WTC11 (cell line): Measurements from ENCODE around the gene RNU5B-1. TPM values are rescaled to one million over a fixed set of nuclear protein-coding genes. Genes with fewer than 3 reads are reported as not detected.

Experiments
- ESRRA ChIP-seq: sonication (generic); formaldehyde crosslinking; IDR thresholded peaks from 2 replicates; pipeline ENCODE4 v1.8.1; 2022; ENCODE audit warnings: mild to moderate bottlenecking, missing genetic modification reagents, borderline replicate concordance
- GRHL2 ChIP-seq: fragments of 250-450 bp; sonication (Bioruptor Pico); IDR thresholded peaks from 2 replicates; pipeline ENCODE4 v1.8.0; 2022; ENCODE audit warnings: mild to moderate bottlenecking, moderate library complexity; ENCODE audit not compliant: insufficient replicate concordance, severe bottlenecking
- MYBL2 ChIP-seq: sonication (generic); formaldehyde crosslinking; IDR thresholded peaks from 2 replicates; pipeline ENCODE4 v1.8.1; 2023; ENCODE audit warnings: mild to moderate bottlenecking, moderate library complexity, missing genetic modification reagents
- NFYB ChIP-seq: sonication (generic); formaldehyde crosslinking; conservative IDR thresholded peaks from 2 replicates; pipeline ENCODE4 v1.8.0; 2022; ENCODE audit warnings: low read depth, missing genetic modification reagents
- NR2C2 ChIP-seq: sonication (generic); formaldehyde crosslinking; IDR thresholded peaks from 2 replicates; pipeline ENCODE4 v1.8.0; 2022; ENCODE audit warnings: mild to moderate bottlenecking, missing genetic modification reagents
- NR3C1 ChIP-seq: sonication (generic); formaldehyde crosslinking; conservative IDR thresholded peaks from 2 replicates; pipeline ENCODE4 v1.8.1; 2023; ENCODE audit warnings: low read depth, mild to moderate bottlenecking, missing genetic modification reagents
- SMAD3 ChIP-seq: sonication (generic); formaldehyde crosslinking; IDR thresholded peaks from 2 replicates; pipeline ENCODE4 v1.8.0; 2022; ENCODE audit warnings: missing genetic modification reagents, mild to moderate bottlenecking, borderline replicate concordance
- SP1 ChIP-seq: sonication (generic); formaldehyde crosslinking; conservative IDR thresholded peaks from 2 replicates; pipeline ENCODE4 v1.8.1; 2022; ENCODE audit warnings: missing genetic modification reagents
- TCF7 ChIP-seq: sonication (generic); formaldehyde crosslinking; IDR thresholded peaks from 2 replicates; pipeline ENCODE4 v1.8.0; 2022; ENCODE audit warnings: mild to moderate bottlenecking, low read depth, missing genetic modification reagents, moderate library complexity
- ZNF423 ChIP-seq: fragments of 250-450 bp; sonication (Bioruptor Pico); IDR thresholded peaks from 2 replicates; pipeline ENCODE4 v2.1.2; 2022; ENCODE audit warnings: mild to moderate bottlenecking, moderate library complexity
- total RNA-seq: library from RNA; stranded (reverse); gene quantifications from 3 replicates; pipeline ENCODE4 v1.2.3, GENCODE V29; 2021
- TF ChIP-seq, protein P1 (sequence below): fragments of 250-450 bp; sonication (Bioruptor Pico); IDR thresholded peaks from 2 replicates; pipeline ENCODE4 v1.9.0; 2021; ENCODE audit warnings: moderate library complexity, mild to moderate bottlenecking, inconsistent platforms, borderline replicate concordance
- TF ChIP-seq, protein P2 (sequence below): sonication (generic); formaldehyde crosslinking; IDR thresholded peaks from 2 replicates; pipeline ENCODE4 v1.8.1; 2023; ENCODE audit warnings: mild to moderate bottlenecking, missing genetic modification reagents, moderate library complexity
- TF ChIP-seq, protein P3 (sequence below): fragments of 250-450 bp; sonication (Bioruptor Pico); conservative IDR thresholded peaks from 2 replicates; pipeline ENCODE4 v1.9.0; 2021; ENCODE audit warnings: mild to moderate bottlenecking
- TF ChIP-seq, protein P4 (sequence below): sonication (generic); formaldehyde crosslinking; IDR thresholded peaks from 2 replicates; pipeline ENCODE4 v1.8.1; 2023; ENCODE audit warnings: mild to moderate bottlenecking, moderate library complexity, missing genetic modification reagents
- TF ChIP-seq, protein P5 (sequence below): sonication (generic); formaldehyde crosslinking; IDR thresholded peaks from 2 replicates; pipeline ENCODE4 v1.8.0; 2023; ENCODE audit warnings: missing genetic modification reagents
- TF ChIP-seq, protein P6 (sequence below): sonication (generic); formaldehyde crosslinking; IDR thresholded peaks from 2 replicates; pipeline ENCODE4 v1.8.1; 2022; ENCODE audit warnings: low read depth, mild to moderate bottlenecking, moderate library complexity, missing genetic modification reagents, borderline replicate concordance
- TF ChIP-seq, protein P7 (sequence below): sonication (generic); formaldehyde crosslinking; IDR thresholded peaks from 2 replicates; pipeline ENCODE4 v1.8.0; 2022; ENCODE audit warnings: mild to moderate bottlenecking, missing genetic modification reagents
- TF ChIP-seq, protein P8 (sequence below): sonication (generic); formaldehyde crosslinking; IDR thresholded peaks from 2 replicates; pipeline ENCODE4 v1.8.1; 2023; ENCODE audit warnings: mild to moderate bottlenecking, missing genetic modification reagents, borderline replicate concordance
- TF ChIP-seq, protein P9 (sequence below): sonication (generic); formaldehyde crosslinking; IDR thresholded peaks from 2 replicates; pipeline ENCODE4 v1.8.0; 2023; ENCODE audit warnings: missing genetic modification reagents, mild to moderate bottlenecking, borderline replicate concordance

Gene RNU5B-1
- total RNA-seq, 1 experiment from 2014 or later = not detected

DNA sequence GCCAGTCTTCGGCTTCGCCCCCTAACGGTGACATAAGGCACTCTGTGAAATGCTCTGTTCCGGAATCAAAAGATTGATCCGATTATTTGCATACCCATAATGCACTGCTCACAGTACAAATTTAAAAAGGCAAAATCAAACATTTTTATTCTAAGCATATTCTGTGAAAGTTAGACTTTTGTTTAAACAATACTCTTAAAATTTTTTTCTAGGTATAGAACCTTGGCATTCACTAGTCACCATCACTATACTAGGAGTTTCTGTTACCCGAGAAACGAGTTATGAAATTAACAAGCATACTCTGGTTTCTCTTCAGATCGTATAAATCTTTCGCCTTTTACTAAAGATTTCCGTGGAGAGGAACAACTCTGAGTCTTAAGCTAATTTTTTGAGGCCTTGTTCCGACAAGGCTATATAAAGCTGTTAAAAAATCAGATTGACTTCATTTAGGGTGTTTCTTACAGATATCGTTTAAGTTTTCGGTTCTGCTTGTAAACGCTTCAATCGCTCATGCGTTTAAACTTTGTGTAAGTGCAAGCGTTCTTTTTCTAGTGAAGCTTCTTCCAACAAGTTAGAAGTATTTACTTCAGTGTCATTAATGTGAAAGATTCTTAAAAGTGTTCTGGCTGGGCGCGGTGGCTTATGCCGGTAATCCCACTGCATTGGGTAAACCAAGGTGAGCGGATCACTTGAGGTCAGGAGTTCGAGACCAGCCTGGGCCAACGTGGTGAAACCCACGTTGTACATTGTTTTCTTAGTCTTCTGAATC, at the start of gene RNU5B-1 (continued):
- TF ChIP-seq, protein P1, sequence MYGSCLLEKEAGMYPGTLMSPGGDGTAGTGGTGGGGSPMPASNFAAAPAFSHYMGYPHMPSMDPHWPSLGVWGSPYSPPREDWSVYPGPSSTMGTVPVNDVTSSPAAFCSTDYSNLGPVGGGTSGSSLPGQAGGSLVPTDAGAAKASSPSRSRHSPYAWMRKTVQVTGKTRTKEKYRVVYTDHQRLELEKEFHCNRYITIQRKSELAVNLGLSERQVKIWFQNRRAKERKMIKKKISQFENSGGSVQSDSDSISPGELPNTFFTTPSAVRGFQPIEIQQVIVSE (CRISPR knock-in tag) = peak; percentile 98
- TF ChIP-seq, protein P2, sequence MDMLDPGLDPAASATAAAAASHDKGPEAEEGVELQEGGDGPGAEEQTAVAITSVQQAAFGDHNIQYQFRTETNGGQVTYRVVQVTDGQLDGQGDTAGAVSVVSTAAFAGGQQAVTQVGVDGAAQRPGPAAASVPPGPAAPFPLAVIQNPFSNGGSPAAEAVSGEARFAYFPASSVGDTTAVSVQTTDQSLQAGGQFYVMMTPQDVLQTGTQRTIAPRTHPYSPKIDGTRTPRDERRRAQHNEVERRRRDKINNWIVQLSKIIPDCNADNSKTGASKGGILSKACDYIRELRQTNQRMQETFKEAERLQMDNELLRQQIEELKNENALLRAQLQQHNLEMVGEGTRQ = no peak
- peak; percentile 82; the same call in 1 of the 2 replicates for TF ChIP-seq SMAD3
- TF ChIP-seq NR2C2 (CRISPR knock-in tag) = 0 out of 2 replicates have a peak, but pooled peaks have one; percentile 27
- no peak for TF ChIP-seq ESRRA
- TF ChIP-seq, protein P3, sequence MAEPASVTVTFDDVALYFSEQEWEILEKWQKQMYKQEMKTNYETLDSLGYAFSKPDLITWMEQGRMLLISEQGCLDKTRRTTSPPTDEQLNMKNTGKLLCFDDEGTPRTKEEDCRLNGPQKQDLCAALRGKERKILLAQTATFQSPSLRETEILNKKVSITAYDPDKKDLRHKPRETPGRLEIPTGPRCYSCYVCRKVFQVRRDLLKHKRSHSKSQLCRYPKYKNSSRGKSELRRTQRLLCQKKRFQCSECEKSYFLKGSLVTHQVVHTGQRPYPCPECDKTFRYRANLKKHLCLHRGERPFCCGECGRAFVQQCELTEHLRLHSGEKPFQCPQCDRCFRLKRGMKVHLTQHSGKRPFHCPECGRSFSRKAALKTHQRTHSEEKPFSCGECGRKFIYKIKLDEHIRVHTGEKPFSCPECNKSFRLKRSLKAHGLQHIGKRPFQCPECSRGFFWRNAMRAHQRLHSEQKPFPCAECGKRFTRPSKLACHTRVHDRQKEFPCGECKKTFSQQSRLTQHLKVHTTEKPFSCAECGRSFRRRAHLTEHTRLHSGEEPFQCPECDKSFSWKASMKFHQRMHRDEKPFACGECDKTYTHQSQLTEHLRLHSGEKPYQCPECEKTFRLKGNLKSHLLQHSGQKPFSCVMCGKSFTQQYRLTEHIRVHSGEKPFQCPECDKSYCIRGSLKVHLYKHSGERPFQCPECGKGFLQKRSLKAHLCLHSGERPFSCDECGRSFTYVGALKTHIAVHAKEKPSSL (CRISPR knock-in tag) = peak; percentile 98
- TF ChIP-seq, protein P4, sequence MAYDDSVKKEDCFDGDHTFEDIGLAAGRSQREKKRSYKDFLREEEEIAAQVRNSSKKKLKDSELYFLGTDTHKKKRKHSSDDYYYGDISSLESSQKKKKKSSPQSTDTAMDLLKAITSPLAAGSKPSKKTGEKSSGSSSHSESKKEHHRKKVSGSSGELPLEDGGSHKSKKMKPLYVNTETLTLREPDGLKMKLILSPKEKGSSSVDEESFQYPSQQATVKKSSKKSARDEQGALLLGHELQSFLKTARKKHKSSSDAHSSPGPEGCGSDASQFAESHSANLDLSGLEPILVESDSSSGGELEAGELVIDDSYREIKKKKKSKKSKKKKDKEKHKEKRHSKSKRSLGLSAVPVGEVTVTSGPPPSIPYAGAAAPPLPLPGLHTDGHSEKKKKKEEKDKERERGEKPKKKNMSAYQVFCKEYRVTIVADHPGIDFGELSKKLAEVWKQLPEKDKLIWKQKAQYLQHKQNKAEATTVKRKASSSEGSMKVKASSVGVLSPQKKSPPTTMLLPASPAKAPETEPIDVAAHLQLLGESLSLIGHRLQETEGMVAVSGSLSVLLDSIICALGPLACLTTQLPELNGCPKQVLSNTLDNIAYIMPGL (CRISPR knock-in tag) = peak; percentile 47; the same call in 1 of the 2 replicates
- TF ChIP-seq, protein P5, sequence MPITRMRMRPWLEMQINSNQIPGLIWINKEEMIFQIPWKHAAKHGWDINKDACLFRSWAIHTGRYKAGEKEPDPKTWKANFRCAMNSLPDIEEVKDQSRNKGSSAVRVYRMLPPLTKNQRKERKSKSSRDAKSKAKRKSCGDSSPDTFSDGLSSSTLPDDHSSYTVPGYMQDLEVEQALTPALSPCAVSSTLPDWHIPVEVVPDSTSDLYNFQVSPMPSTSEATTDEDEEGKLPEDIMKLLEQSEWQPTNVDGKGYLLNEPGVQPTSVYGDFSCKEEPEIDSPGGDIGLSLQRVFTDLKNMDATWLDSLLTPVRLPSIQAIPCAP (CRISPR knock-in tag) = peak; percentile 78; the same call in 1 of the 2 replicates
- TF ChIP-seq, protein P6, sequence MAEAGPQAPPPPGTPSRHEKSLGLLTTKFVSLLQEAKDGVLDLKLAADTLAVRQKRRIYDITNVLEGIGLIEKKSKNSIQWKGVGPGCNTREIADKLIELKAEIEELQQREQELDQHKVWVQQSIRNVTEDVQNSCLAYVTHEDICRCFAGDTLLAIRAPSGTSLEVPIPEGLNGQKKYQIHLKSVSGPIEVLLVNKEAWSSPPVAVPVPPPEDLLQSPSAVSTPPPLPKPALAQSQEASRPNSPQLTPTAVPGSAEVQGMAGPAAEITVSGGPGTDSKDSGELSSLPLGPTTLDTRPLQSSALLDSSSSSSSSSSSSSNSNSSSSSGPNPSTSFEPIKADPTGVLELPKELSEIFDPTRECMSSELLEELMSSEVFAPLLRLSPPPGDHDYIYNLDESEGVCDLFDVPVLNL (CRISPR knock-in tag) = peak; percentile 75; the same call in 1 of the 2 replicates
- peak; percentile 45; the same call in 1 of the 2 replicates for TF ChIP-seq ZNF423
- no peak for TF ChIP-seq GRHL2 (CRISPR knock-in tag)
- TF ChIP-seq, protein P7, sequence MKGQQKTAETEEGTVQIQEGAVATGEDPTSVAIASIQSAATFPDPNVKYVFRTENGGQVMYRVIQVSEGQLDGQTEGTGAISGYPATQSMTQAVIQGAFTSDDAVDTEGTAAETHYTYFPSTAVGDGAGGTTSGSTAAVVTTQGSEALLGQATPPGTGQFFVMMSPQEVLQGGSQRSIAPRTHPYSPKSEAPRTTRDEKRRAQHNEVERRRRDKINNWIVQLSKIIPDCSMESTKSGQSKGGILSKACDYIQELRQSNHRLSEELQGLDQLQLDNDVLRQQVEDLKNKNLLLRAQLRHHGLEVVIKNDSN (CRISPR knock-in tag) = peak; percentile 49
- peak; percentile 50 for TF ChIP-seq MYBL2
- no peak for TF ChIP-seq NR3C1 (CRISPR knock-in tag)
- TF ChIP-seq SP1 (CRISPR knock-in tag) = peak; percentile 85
- no peak for TF ChIP-seq TCF7 (CRISPR knock-in tag)
- TF ChIP-seq, protein P8, sequence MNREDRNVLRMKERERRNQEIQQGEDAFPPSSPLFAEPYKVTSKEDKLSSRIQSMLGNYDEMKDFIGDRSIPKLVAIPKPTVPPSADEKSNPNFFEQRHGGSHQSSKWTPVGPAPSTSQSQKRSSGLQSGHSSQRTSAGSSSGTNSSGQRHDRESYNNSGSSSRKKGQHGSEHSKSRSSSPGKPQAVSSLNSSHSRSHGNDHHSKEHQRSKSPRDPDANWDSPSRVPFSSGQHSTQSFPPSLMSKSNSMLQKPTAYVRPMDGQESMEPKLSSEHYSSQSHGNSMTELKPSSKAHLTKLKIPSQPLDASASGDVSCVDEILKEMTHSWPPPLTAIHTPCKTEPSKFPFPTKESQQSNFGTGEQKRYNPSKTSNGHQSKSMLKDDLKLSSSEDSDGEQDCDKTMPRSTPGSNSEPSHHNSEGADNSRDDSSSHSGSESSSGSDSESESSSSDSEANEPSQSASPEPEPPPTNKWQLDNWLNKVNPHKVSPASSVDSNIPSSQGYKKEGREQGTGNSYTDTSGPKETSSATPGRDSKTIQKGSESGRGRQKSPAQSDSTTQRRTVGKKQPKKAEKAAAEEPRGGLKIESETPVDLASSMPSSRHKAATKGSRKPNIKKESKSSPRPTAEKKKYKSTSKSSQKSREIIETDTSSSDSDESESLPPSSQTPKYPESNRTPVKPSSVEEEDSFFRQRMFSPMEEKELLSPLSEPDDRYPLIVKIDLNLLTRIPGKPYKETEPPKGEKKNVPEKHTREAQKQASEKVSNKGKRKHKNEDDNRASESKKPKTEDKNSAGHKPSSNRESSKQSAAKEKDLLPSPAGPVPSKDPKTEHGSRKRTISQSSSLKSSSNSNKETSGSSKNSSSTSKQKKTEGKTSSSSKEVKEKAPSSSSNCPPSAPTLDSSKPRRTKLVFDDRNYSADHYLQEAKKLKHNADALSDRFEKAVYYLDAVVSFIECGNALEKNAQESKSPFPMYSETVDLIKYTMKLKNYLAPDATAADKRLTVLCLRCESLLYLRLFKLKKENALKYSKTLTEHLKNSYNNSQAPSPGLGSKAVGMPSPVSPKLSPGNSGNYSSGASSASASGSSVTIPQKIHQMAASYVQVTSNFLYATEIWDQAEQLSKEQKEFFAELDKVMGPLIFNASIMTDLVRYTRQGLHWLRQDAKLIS = no peak; the same call in 1 of the 2 replicates
- TF ChIP-seq, protein P9, sequence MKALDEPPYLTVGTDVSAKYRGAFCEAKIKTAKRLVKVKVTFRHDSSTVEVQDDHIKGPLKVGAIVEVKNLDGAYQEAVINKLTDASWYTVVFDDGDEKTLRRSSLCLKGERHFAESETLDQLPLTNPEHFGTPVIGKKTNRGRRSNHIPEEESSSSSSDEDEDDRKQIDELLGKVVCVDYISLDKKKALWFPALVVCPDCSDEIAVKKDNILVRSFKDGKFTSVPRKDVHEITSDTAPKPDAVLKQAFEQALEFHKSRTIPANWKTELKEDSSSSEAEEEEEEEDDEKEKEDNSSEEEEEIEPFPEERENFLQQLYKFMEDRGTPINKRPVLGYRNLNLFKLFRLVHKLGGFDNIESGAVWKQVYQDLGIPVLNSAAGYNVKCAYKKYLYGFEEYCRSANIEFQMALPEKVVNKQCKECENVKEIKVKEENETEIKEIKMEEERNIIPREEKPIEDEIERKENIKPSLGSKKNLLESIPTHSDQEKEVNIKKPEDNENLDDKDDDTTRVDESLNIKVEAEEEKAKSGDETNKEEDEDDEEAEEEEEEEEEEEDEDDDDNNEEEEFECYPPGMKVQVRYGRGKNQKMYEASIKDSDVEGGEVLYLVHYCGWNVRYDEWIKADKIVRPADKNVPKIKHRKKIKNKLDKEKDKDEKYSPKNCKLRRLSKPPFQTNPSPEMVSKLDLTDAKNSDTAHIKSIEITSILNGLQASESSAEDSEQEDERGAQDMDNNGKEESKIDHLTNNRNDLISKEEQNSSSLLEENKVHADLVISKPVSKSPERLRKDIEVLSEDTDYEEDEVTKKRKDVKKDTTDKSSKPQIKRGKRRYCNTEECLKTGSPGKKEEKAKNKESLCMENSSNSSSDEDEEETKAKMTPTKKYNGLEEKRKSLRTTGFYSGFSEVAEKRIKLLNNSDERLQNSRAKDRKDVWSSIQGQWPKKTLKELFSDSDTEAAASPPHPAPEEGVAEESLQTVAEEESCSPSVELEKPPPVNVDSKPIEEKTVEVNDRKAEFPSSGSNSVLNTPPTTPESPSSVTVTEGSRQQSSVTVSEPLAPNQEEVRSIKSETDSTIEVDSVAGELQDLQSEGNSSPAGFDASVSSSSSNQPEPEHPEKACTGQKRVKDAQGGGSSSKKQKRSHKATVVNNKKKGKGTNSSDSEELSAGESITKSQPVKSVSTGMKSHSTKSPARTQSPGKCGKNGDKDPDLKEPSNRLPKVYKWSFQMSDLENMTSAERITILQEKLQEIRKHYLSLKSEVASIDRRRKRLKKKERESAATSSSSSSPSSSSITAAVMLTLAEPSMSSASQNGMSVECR = no peak
- TF ChIP-seq NFYB = 0 out of 2 replicates have a peak, but pooled peaks have one; percentile 38
